GM12878 (cell line): Measurements from ENCODE around the gene CHST15. TPM values are rescaled to one million over a fixed set of nuclear protein-coding genes. Genes with fewer than 3 reads are reported as not detected.

Experiments
- ATAC-seq: fragments of 200-7000 bp; cut with Tn5 transposase; 3 replicates; pipeline ENCODE4 v1.9.1; 2020; ENCODE audit warnings: mild to moderate bottlenecking, moderate library complexity
- BruUV-seq: library from RNA; stranded (reverse); fragments of 400-500 nt; replicated peaks from 2 replicates; lab custom pipeline; 2021; lab: Mats Ljungman, UMichigan
- CTCF ChIA-PET: fragments of 300-600 bp; sonication (Branson Sonifier 250); formaldehyde crosslinking; extraction: SDS; loops from one replicate; lab custom pipeline; 2021; ENCODE audit warnings: inconsistent platforms; lab: Yijun Ruan, JAX
- POLR2A ChIA-PET: fragments of 350-600 bp; formaldehyde crosslinking; extraction: SDS; loops from one replicate; lab custom pipeline; 2021; ENCODE audit warnings: inconsistent platforms; lab: Charles Lee
- RAD21 ChIA-PET: fragments of 300-600 bp; sonication (Branson Sonifier 250); formaldehyde crosslinking; loops from one replicate; lab custom pipeline; 2023; ENCODE audit warnings: antibody characterized with exemption; ENCODE audit not compliant: unreplicated experiment; lab: Charles Lee
- SMC1A ChIA-PET: fragments of 300-600 bp; sonication (Branson Sonifier 250); formaldehyde crosslinking; loops from one replicate; lab custom pipeline; 2023; ENCODE audit not compliant: unreplicated experiment, uncharacterized antibody; lab: Charles Lee
- DNase-seq: peaks from one replicate; pipeline ENCODE4 v3.0.0-alpha.2; 2011; ENCODE audit warnings: low read depth, low spot score
- FAIRE-seq: peaks from 3 replicates; lab custom pipeline; 2011; peaks lifted over from hg19 to GRCh38; lab: Jason Lieb, UNC
- H2AFZ ChIP-seq: 2 replicates; pipeline ENCODE4 v1.6.0; 2011; ENCODE audit warnings: low read depth, low read length, control low read depth; ENCODE audit not compliant: control insufficient read depth
- H3K27ac ChIP-seq: 2 replicates; pipeline ENCODE4 v1.5.1; 2011; ENCODE audit warnings: control low read depth; ENCODE audit not compliant: control insufficient read depth, insufficient read depth
- H3K27me3 ChIP-seq, 2 experiments: replicated peaks in 1 of 2; 2 replicates each; pipeline versions ENCODE4 v1.6.0 to v1.6.1; 2011; ENCODE audit warnings: low read length in 1 of 2; ENCODE audit not compliant: control insufficient read depth in 2 of 2, insufficient read depth in 2 of 2
- H3K36me3 ChIP-seq, 2 experiments: 2 replicates each; pipeline ENCODE4 v1.5.1; 2011; ENCODE audit warnings: low read length in 1 of 2; ENCODE audit not compliant: control insufficient read depth in 2 of 2, insufficient read depth in 2 of 2
- H3K4me1 ChIP-seq: 2 replicates; pipeline ENCODE4 v1.6.1; 2011; ENCODE audit warnings: mild to moderate bottlenecking, low read length, moderate library complexity, mixed read lengths; ENCODE audit not compliant: control insufficient read depth, insufficient read depth
- H3K4me2 ChIP-seq: 2 replicates; pipeline ENCODE4 v1.6.0; 2011; ENCODE audit warnings: control low read depth; ENCODE audit not compliant: control insufficient read depth, insufficient read depth
- H3K4me3 ChIP-seq: fragments of 200-600 bp; sonication (generic); 2 replicates; pipeline ENCODE4 v1.5.1; 2016
- H3K79me2 ChIP-seq: 2 replicates; pipeline ENCODE4 v1.6.0; 2011; ENCODE audit warnings: low read length; ENCODE audit not compliant: control insufficient read depth, insufficient read depth
- H3K9ac ChIP-seq: 2 replicates; pipeline ENCODE4 v1.8.0; 2011; ENCODE audit warnings: low read length, control low read depth, mixed read lengths; ENCODE audit not compliant: control insufficient read depth, insufficient read depth
- H3K9me3 ChIP-seq: replicated peaks from 3 replicates; pipeline ENCODE4 v1.5.1; 2011; ENCODE audit warnings: mild to moderate bottlenecking, low read length; ENCODE audit not compliant: control insufficient read depth, insufficient read depth
- H4K20me1 ChIP-seq: 2 replicates; pipeline ENCODE4 v1.6.0; 2011; ENCODE audit not compliant: control insufficient read depth, insufficient read depth
- CHD4 ChIP-seq: fragments of 200-600 bp; sonication (generic); IDR thresholded peaks from 2 replicates; pipeline ENCODE4 v1.6.1; 2016; ENCODE audit warnings: mild to moderate bottlenecking
- CTCF ChIP-seq, 3 experiments: IDR thresholded peaks in 2 of 3; conservative IDR thresholded peaks in 1 of 3; 2 replicates each; pipeline ENCODE4 v1.5.1; 2011; ENCODE audit warnings: low read depth in 3 of 3, low read length in 3 of 3, mild to moderate bottlenecking in 3 of 3, control low read depth in 2 of 3, moderate library complexity in 2 of 3, inconsistent platforms in 1 of 3, mixed read lengths in 1 of 3; ENCODE audit not compliant: control insufficient read depth in 2 of 3, insufficient read depth in 1 of 3; ENCODE audit errors: extremely low read depth in 1 of 3
- IKZF1 ChIP-seq: fragments of 450-650 bp; conservative IDR thresholded peaks from 2 replicates; pipeline ENCODE4 v1.6.1; 2017; ENCODE audit warnings: antibody characterized with exemption, mild to moderate bottlenecking
- LARP7 ChIP-seq: fragments of 450-650 bp; IDR thresholded peaks from 2 replicates; pipeline ENCODE4 v1.6.1; 2017; ENCODE audit warnings: mild to moderate bottlenecking
- MAX ChIP-seq: IDR thresholded peaks from 2 replicates; pipeline ENCODE4 v1.6.1; 2012; ENCODE audit warnings: low read depth, low read length, improper control_type of control experiment
- MEF2B ChIP-seq: fragments of 450-650 bp; IDR thresholded peaks from 2 replicates; pipeline ENCODE4 v1.6.1; 2018; ENCODE audit warnings: mild to moderate bottlenecking, moderate library complexity; ENCODE audit not compliant: partially characterized antibody, poor library complexity, severe bottlenecking
- NKRF ChIP-seq: fragments of 450-650 bp; conservative IDR thresholded peaks from 2 replicates; pipeline ENCODE4 v1.6.1; 2017; ENCODE audit warnings: mild to moderate bottlenecking, moderate library complexity
- RFX5 ChIP-seq: IDR thresholded peaks from 2 replicates; pipeline ENCODE4 v1.6.1; 2011; ENCODE audit warnings: low read depth, low read length, improper control_type of control experiment
- TCF3 ChIP-seq: IDR thresholded peaks from 2 replicates; pipeline ENCODE4 v1.6.1; 2012; ENCODE audit warnings: low read depth, mild to moderate bottlenecking, low read length, borderline replicate concordance; ENCODE audit not compliant: insufficient read depth
- TCF7 ChIP-seq: IDR thresholded peaks from 2 replicates; pipeline ENCODE4 v1.6.1; 2014; ENCODE audit warnings: antibody characterized with exemption, borderline replicate concordance
- WGBS: methylation state at CpG from one replicate; pipeline ENCODE4 v1.1.6; 2016; ENCODE audit warnings: low lambda C conversion rate; ENCODE audit not compliant: insufficient replicate concordance, insufficient coverage; ENCODE audit errors: missing lambda C conversion rate; 5-methylcytosine and 5-hydroxymethylcytosine counted together
- in situ Hi-C: fragments of 300-500 bp; cut with MboI; formaldehyde crosslinking; loops from 9 replicates; pipeline ENCODE4 v1.14.3; 2018; ENCODE audit warnings: mixed read lengths
- intact Hi-C: fragments of 100-400 bp; cut with micrococcal nuclease; formaldehyde crosslinking; loops from one replicate; pipeline ENCODE4 v1.14.2; 2022; ENCODE audit not compliant: unreplicated experiment
- polyA plus RNA-seq, 11 experiments: library from polyadenylated mRNA; depleted of rRNA in 4 of 11; unstranded in 6 of 11; stranded (reverse) in 5 of 11; fragments of >200 nt; fragmentation: Nextera tagmentation in 4 of 11; fragmentation: Illumina TruSeq in 1 of 11; extraction: Ambion mirVana in 4 of 11; extraction: Trizol in 1 of 11; gene quantifications; 1 replicate in 1 of 11; 2 replicates in 10 of 11; pipeline versions ENCODE4 v1.2.1 to v1.2.3, GENCODE V29; 2011 to 2016; ENCODE audit warnings: inconsistent platforms in 2 of 11, missing spikeins in 2 of 11, low read depth in 1 of 11
- total RNA-seq, 4 experiments: library from RNA; depleted of rRNA in 3 of 4; stranded (reverse); fragments of >200 nt in 3 of 4; fragmentation: Illumina TruSeq in 1 of 4; extraction: Trizol in 1 of 4; gene quantifications; 2 replicates each; pipeline versions ENCODE4 v1.2.1 to v1.2.3, GENCODE V29; 2013 to 2021

Gene CHST15
- total and polyA plus RNA-seq, 10 of the 15 experiments (the other 5 are each of a cell fraction or from before 2014, with no cell fraction given) = 0.02 to 0.53 (median 0.05) TPM; not detected in 1

- TF ChIP-seq CTCF (IDR thresholded peaks at IDR 0.05 in 2 of 3, conservative IDR thresholded peaks at IDR 0.05 in 1 of 3; ENCODE audit: control insufficient read depth in 2 of 3, extremely low read depth in 1 of 3, insufficient read depth in 1 of 3, low read depth in 3 of 3, low read length in 3 of 3) (no peak), RFX5 (no peak), LARP7 (no peak), NKRF (no peak), CHD4 (no peak)
Observed at GRCh38 chr10:124142960-124143359, 49.6 kb upstream of the CHST15 start (continued).

GRCh38 chr10:124142006-124142739 lies 48.8 kb upstream of the CHST15 start:
- Histone ChIP-seq H3K4me2 (no peak overlapping the region), H3K36me3 (no peaks in the 10 kb centered on the region), H4K20me1 (no peaks in the 10 kb centered on the region), H3K4me1 (peaks cover 8% of the 10 kb centered on the region), H3K27me3 (no peaks in the 10 kb centered on the region; a peak in 2 of 4 replicates), H3K79me2 (no peaks in the 10 kb centered on the region), H3K4me3 (no peak overlapping the region), H3K9me3 (no peaks in the 10 kb centered on the region; the same call in 2 of the 3 replicates), H3K9ac (no peak overlapping the region), H3K27ac (no peak overlapping the region), H2AFZ (no peak overlapping the region)
- SMC1A ChIA-PET = no interaction called here
- 37% methylated on average over 7 of the region's 7 CpGs for WGBS
- ATAC-seq = no peak
- intact Hi-C loops (no loop called here), in situ Hi-C loops (no loop called here)
- POLR2A ChIA-PET = no interaction called here
- CTCF ChIA-PET = no interaction called here
- TF ChIP-seq MAX (no peak), TCF3 (no peak), MEF2B (peak; percentile 51), IKZF1 (peak; percentile 54), TCF7 (no peak)
- DNase-seq = no peak
- RAD21 ChIA-PET = no interaction called here
- FAIRE-seq = no peak
- no TSS peak for BruUV-seq
